PC-9 (cell line): Measurements from ENCODE around the gene EIF5AL1.
"Not testable (repeated sequence)": the region's sequence is repeated elsewhere in the genome, so short reads cannot be mapped to it uniquely, and the experiment has no call there.

Experiments used
- EZH2 ChIP-seq: fragments of 200-600 bp; sonication (generic); IDR thresholded peaks from 2 replicates; pipeline ENCODE4 v1.8.0; 2017; ENCODE audit warnings: antibody characterized with exemption, low read depth
- TF ChIP-seq, protein P1 (sequence below): fragments of 200-600 bp; sonication (generic); conservative IDR thresholded peaks from 2 replicates; pipeline ENCODE4 v1.6.1; 2017; ENCODE audit warnings: mixed run types, antibody characterized with exemption, mild to moderate bottlenecking, moderate library complexity

DNA sequence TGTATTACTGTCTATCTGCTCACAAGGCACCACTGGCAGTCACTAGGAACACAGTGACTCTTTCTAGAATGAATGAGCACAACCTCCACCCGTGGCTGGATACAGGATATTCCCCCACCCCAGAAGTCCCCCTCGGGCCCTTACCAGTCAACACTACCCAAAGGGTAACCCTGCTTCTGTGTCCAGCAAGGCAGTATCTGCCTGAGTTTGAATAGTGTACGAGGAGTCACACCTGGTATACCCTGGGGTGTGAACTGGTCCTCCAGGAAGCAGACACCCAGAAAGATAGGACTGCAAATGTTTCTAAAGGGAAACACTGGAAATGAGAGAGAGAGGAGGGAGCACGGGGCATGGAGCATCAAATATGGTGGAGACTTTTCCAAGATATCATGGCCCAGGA lies 8.5 kb upstream of the EIF5AL1 start:
- TF ChIP-seq, protein P1, sequence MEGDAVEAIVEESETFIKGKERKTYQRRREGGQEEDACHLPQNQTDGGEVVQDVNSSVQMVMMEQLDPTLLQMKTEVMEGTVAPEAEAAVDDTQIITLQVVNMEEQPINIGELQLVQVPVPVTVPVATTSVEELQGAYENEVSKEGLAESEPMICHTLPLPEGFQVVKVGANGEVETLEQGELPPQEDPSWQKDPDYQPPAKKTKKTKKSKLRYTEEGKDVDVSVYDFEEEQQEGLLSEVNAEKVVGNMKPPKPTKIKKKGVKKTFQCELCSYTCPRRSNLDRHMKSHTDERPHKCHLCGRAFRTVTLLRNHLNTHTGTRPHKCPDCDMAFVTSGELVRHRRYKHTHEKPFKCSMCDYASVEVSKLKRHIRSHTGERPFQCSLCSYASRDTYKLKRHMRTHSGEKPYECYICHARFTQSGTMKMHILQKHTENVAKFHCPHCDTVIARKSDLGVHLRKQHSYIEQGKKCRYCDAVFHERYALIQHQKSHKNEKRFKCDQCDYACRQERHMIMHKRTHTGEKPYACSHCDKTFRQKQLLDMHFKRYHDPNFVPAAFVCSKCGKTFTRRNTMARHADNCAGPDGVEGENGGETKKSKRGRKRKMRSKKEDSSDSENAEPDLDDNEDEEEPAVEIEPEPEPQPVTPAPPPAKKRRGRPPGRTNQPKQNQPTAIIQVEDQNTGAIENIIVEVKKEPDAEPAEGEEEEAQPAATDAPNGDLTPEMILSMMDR: not testable (repeated sequence)
- TF ChIP-seq EZH2: not testable (repeated sequence)
